GM18517 (cell line): ENCODE results near the gene CCL24.
"Not testable (repeated sequence)": the region's sequence is repeated elsewhere in the genome, so short reads cannot be mapped to it uniquely, and the experiment has no call there.

Source experiments
- ATAC-seq: cut with Tn5 transposase; IDR thresholded peaks from one replicate; pipeline ENCODE4 v1.9.1; 2021; ENCODE audit warnings: mild to moderate bottlenecking, moderate library complexity; ENCODE audit not compliant: unreplicated experiment

CCL24 gene

GRCh38 chr7:75813781-75814236 lies at the start of gene CCL24:
Gene CCL24, minus strand, starts transcription at chr7:75813806. Its CDS starts 91 bp downstream, at chr7:75813715.
- no peak for ATAC-seq

GRCh38 chr7:75861636-75862035 lies 48.0 kb upstream of the CCL24 start:
- ATAC-seq = no peak

GRCh38 chr7:75858410-75858809 lies 44.8 kb upstream of the CCL24 start:
- no peak for ATAC-seq

GRCh38 chr7:75856536-75856935 lies 42.9 kb upstream of the CCL24 start:
- no peak for ATAC-seq

- ATAC-seq = not testable (repeated sequence)
Measured at GRCh38 chr7:75854813-75855345, 41.3 kb upstream of the CCL24 start.

GRCh38 chr7:75854233-75854632 lies 40.6 kb upstream of the CCL24 start:
- ATAC-seq = no peak

- no peak for ATAC-seq
Measured at GRCh38 chr7:75850235-75850634, 36.6 kb upstream of the CCL24 start.

GRCh38 chr7:75849573-75849972 lies 36.0 kb upstream of the CCL24 start:
- no peak for ATAC-seq

- ATAC-seq = no peak
Measured at GRCh38 chr7:75847707-75848106, 34.1 kb upstream of the CCL24 start.

GRCh38 chr7:75845132-75845531 lies 31.5 kb upstream of the CCL24 start:
- not testable (repeated sequence) for ATAC-seq

- no peak for ATAC-seq
Measured at GRCh38 chr7:75844158-75844557, 30.6 kb upstream of the CCL24 start.

- ATAC-seq = no peak
Measured at GRCh38 chr7:75843613-75844116, 30.1 kb upstream of the CCL24 start.

- ATAC-seq = peak; percentile 96
Measured at GRCh38 chr7:75842836-75843446, 29.3 kb upstream of the CCL24 start.

- no peak for ATAC-seq
Measured at GRCh38 chr7:75840029-75840428, 26.4 kb upstream of the CCL24 start.

GRCh38 chr7:75838281-75838930 lies 24.8 kb upstream of the CCL24 start:
- not testable (repeated sequence) for ATAC-seq

- no peak for ATAC-seq
Measured at GRCh38 chr7:75836798-75837197, 23.2 kb upstream of the CCL24 start.

GRCh38 chr7:75835688-75836285 lies 22.2 kb upstream of the CCL24 start:
- no peak for ATAC-seq

- not testable (repeated sequence) for ATAC-seq
Measured at GRCh38 chr7:75833662-75834061, 20.1 kb upstream of the CCL24 start.

GRCh38 chr7:75830978-75831377 lies 17.4 kb upstream of the CCL24 start:
- ATAC-seq = no peak

- not testable (repeated sequence) for ATAC-seq
Measured at GRCh38 chr7:75829656-75830055, 16.1 kb upstream of the CCL24 start.

- ATAC-seq = no peak
Measured at GRCh38 chr7:75823198-75823910, 9.7 kb upstream of the CCL24 start.
